Stimulated activated CD4-positive, alpha-beta T cell treated with anti-CD3 and anti-CD28 coated beads, Interleukin-2, amount 100 ng/mL, for 4 hours (primary cell): ENCODE measurements around the gene DCN.
"Not testable (repeated sequence)": the region's sequence is repeated elsewhere in the genome, so short reads cannot be mapped to it uniquely, and the experiment has no call there.

Experiments
- DNase-seq: peaks from one replicate; pipeline ENCODE4 v3.0.0-alpha.2; 2020; ENCODE audit warnings: low read depth

DCN gene

GRCh38 chr12:91182636-91183455, at the start of gene DCN:
DCN (minus strand) TSS chr12:91182817; CDS start chr12:91178552, 4,265 bp downstream.
- DNase-seq: no peak

DNA sequence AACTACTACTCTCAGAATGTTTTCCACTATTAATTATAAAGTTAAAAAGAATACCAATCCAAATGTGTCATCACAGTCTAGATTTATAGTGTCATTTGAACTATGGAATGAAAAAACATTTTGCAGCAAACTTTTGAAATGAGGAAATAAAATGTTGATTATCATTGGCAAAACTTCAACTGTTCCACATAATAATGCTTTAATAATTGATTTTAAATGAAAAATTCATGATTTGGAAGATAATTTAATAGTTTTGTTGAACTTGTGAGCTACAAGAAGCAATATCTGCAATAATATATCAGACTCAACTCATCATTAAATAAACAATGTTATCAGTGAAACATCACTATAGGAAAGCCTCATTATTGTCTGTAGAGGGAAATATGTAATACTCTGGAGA, 48.2 kb upstream of the DCN start:
- DNase-seq: no peak

DNA sequence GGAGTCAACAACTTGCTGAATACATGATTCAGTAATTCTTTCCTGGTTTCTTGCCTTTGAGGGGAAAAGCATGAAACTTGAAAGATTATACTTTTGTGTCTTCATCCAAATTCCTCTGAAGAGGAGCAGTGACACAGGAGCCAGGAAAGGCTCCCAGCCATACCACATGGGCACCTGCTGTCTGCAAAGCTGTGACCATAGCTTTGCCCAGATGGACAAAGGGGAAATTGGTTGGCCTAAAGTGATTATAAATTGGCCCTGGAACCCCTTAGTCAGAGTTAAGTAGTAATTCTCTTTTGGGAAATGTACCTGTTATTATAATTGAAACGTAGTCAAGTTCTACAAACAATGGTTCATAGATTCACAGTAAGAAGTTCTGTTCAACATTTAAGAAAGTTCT, 44.3 kb upstream of the DCN start:
- DNase-seq: no peak

DNA sequence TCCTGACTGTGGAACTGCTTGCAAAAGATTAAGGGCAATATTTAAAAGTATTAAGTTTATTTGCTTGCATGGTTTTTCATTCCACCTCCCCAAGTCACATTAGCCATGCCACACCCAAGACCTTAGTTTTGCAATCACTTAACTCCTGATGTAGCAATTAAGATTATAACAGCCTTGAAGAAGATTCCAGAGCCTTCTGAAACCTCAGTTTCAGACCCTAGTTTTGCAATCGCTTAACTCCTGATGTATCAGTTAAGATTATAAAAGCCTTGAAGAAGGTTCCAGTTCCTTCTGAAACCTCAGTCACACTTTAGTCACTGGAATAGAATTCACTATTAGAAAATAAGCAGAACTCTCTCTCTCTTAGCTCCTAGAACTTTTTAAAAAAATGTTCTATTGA, 42.7 kb upstream of the DCN start:
- DNase-seq: no peak

DNA sequence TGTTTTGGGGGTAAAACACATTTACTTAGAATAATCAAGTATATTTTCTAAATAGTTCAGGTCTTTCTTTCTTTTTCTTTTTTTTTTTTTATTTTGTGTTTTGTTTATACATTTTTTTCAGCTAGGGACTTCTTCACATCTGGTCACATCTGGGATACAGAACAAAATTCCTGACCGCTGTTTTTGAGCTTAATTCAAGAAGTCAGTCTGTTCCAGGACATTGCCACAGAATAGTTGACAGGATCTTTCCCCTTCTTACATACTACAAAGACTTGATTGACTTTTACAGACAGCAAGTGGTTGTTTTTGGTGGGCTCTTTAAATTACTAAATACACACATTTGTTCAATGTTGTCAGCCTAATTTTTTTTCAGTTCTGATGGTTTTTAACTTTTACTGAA, 41.8 kb upstream of the DCN start:
- no peak for DNase-seq

DNA sequence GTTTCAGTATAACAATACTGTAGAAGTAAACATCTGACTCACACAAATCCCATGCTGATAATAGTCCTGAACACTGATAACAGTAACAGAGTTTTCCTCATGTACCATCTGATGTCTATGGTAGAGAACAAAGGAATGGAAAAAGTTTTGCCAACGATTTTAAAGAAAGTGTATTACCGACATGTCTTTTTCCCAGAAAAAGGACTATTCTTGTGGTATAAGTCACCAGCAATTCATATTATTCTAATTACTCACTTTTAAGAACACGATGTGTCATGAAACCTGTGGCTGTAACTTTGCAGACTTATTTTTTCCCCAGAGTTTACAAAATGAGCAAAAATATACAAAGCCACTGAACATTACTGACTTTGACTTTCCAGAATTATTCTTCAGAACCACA, 40.1 kb upstream of the DCN start:
- no peak for DNase-seq

DNA sequence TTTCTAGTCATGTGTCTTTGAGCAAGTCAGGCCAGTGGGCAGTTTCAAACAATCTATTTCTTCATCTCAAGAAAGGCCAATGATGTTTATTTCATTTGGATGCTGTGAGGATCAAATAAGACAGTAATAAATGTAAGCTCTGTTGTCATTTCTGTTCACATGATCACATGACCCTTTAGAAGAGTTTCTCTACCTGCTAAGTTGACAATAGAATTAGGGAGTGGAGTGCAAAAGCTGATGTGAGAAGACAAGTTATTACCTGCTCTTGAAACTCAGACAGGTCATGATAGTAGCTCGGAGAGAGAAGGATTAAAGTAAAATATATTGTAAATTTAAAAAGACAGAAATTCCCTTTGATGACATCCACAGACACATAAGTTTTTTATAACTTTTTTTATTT, 37.3 kb upstream of the DCN start:
- DNase-seq: no peak

DNA sequence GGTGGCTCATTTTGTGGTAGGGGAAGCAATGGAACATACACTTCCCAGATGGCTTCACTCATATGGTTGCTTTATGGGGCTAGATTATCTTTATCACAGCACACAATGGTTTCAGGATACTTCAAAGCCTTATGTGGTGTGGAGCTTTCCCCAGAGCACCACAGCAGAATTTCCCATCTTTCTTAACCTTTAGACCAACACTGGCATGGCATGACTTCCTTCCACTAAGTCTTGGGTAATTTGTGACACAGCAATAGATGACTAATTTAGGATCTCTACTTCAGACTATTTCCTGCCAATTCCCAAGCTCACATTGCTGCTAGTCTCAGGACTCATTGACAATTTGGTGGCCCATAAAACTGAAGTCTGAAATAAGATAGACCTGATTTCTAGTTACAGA, 36.9 kb upstream of the DCN start:
- DNase-seq: no peak

DNA sequence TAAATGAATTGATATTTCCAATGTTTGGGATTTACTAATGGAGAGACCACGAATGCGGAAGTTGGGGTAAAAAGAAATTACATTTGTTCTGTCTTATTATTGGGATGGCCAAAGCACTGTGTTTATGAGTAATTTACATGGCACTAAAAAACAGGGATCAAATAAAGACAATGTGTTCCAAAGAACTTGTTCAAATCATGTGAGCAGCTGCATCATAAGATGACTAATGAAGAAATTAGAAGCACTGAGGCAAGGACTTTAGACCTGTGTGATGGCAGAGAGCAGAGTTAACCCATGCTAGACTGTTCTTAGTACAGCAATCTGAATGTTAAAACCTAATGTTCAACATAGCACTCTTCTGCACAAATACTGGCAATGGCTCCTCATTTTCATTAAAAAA, 34.3 kb upstream of the DCN start:
- DNase-seq: no peak

DNA sequence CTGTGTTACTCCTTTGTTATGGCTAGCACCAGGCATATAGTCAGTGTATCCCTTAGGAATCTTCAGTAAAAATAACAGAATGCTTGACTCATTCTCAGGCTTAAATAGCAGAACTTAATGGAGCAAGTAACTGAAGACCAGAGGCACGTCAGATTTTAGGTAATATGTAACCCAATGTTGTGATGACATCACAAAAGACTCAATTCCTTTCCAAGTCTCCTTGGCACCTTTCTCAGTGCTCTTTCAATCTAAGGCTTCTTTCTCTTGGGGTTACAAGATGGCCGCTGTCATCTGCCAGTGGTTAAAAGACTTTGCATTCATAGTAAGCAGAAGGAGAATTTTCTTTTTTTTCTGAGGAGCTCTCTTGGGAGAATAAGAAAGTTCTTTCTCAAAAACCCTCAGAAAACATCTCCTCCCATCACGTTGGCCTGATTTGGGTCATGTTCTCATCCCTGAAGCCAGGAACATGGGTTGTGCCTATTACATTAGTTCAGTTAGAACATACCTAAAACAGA, 33.4 kb upstream of the DCN start:
- no peak for DNase-seq

- no peak for DNase-seq
Observed at GRCh38 chr12:91211866-91212265, 29.2 kb upstream of the DCN start.

GRCh38 chr12:91210618-91211017, 28.0 kb upstream of the DCN start:
- no peak for DNase-seq

DNA sequence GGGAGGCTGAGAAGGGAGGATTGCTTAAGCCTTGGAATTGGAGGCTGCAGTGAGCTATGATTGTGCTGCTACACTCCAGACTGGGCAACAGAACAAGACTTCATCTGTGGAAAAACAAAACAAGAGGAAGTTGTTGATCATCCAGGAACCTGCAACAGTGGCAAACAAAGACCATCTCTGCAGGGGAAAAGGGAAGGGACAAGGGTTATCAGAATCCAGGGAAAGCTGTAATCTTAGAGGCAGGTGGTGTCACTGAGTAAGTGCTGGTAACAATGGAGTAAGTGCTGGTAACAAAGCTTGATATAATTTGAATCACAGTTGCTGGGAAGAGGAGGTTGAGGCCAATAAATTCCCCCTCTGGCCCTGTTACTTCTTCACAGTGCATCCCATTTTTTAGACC, 27.5 kb upstream of the DCN start:
- no peak for DNase-seq

- DNase-seq: not testable (repeated sequence)
Observed at GRCh38 chr12:91207301-91207700, 24.7 kb upstream of the DCN start.

DNA sequence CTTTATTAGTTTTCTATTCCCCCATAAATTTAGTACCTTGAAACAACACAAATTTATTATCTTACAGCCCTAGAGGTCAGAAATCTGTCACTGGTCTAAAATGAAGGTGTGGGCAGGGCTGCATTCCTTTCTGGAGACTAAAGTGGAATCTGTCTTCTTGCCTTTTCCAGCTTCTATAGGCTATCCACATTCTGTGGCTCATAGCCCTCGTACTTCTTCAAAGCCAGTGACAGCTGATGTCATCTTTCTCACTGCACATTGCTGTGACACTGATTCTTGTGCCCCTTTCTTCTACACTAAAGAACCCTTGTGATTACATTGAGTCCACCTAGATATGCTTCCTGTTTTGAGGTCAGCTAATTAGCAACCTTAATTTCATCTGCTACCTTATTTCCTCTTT, 23.2 kb upstream of the DCN start:
- DNase-seq: no peak

DNA sequence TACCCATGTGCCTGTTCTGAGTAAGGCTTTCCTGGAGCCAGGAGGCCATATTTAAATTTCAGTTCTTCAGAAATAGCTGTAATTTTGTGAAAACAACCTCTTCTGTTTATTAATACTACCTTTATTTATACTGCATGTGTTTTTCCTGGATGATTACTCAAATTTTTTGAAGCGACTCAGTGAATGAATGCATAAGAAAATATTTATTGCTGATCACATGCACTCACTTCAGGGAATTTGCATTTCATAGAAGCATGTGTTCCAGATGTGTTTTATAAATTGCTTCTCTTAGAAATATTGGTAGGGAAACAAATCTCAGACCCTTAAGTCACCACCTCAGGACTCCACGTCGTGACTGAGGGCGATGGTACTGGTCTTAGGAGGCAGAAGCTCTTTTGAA, 21.8 kb upstream of the DCN start:
- DNase-seq: no peak

DNA sequence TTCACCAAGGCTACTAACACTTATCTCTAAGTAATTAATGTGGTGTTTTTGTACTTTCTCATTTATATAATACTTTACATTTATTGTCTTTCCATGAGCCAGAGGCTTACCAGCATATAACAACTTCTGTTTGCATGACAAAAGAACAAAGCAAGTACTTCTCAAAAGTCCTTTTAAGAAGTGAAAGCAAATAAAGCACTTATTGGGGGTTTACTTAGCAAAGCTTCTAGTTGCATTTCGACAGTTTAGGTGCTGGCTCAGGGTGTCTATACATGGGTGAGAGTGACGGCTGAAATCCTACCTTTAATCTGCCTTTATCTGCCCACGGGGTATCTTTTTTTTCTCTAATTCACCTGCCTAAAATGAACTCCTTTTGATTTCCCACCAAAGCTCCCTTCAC, 21.0 kb upstream of the DCN start:
- DNase-seq: no peak

- DNase-seq: no peak
Observed at GRCh38 chr12:91202390-91202789, 19.8 kb upstream of the DCN start.

GRCh38 chr12:91196436-91196835, 13.8 kb upstream of the DCN start:
- no peak for DNase-seq

DNA sequence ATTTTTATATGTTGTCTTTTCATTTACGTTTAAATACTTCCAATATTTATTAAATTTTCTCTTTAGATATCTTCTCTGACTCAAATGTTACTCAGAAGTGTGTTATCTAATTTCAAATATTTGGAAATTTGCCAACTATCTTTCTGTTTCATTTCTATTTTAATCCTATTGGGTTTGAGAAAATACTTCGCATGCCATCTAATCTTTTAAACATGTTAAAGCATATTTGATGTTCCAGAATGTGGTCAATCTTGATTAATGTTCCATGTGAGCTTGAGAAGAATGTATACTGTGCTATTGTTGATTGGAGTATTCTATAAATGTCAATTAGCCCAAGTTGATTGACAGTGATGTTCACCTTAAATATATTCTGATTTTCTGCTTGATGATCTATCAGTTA, 11.9 kb upstream of the DCN start:
- no peak for DNase-seq

DNA sequence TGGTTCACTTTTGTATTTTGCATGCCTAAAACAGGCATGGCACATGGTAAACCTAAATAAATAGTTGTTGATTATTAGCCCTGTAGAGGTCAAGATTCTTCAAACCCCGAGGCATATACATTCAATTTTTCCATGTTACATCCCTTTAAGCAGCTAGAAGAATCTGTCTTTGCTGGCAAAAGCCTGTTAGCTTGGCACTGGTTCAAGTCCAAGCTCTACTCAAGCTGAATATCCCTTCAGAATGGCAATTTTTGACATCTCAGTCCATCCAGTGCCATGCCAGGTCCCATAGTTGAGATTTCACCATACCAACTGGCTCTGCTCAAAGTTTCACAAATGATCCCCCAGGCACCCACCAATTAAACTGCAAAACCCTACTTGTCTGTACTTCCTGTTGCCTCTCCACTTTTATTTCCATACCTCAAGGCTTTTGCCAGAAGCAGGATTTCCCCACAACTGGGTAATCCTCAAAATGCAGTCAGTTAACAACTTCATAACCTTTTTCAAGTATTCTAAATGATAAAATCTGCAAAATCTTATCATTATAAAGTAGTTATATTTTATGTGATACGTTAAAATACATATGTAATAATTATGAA, 9.0 kb upstream of the DCN start:
- no peak for DNase-seq

GRCh38 chr12:91189516-91189915, 6.9 kb upstream of the DCN start:
- DNase-seq: no peak

GRCh38 chr12:91188778-91189177, 6.2 kb upstream of the DCN start:
- DNase-seq: no peak

- DNase-seq: no peak
Observed at GRCh38 chr12:91186156-91186555, 3.5 kb upstream of the DCN start.
